NCI-H510A treated with DMSO at 0.1 percent for 48 hours (cell line): ENCODE data around the gene RASSF10.
A peak's percentile ranks its signal among the peaks of the same experiment; 100 is the strongest.
"Not testable (repeated sequence)": the region's sequence is repeated elsewhere in the genome, so short reads cannot be mapped to it uniquely, and the experiment has no call there.

ENCODE experiments used
- DNase-seq: peaks from one replicate; lab custom pipeline; 2025; lab: John Stamatoyannopoulos, UW

Gene RASSF10

DNA sequence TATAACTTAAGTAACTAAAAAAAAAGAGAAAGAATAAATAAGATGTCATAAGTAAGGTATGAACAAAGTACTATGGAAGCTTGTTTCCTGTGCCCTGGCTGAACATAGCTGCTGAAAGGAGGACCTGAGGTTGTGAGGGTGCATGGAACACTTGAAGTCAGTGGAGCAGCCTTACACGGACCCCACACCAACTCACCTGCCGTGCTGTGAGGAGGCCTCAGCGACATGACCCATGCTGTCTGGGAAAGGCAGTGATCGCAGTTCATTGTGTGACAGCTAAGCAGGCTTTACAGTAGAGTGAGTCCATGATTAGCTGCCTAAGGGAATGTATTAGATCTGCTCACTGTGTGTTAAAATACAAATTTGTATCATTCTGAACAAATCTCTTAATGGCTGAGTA is 17.6 kb downstream of the RASSF10 start:
- DNase-seq: no peak

DNA sequence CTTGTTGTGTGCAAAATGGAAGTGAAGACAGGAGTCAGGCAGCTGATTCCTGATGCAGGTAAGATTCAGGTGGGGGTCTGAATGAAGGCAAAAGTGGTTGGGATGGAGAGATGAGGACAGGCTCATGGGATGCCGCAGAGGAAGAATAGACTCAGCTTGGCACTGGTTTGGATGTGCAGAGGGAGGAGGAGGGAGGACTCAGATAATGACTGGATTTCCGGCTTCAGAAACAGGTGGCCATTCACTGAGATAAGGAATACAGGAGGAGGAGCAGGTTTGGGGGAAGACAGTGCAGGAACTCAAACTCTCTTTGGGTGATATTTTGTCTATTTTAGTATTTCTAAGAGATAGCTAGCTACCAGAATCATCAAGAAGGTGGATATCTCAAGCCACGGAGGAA is 19.2 kb downstream of the RASSF10 start:
- DNase-seq: no peak

DNA sequence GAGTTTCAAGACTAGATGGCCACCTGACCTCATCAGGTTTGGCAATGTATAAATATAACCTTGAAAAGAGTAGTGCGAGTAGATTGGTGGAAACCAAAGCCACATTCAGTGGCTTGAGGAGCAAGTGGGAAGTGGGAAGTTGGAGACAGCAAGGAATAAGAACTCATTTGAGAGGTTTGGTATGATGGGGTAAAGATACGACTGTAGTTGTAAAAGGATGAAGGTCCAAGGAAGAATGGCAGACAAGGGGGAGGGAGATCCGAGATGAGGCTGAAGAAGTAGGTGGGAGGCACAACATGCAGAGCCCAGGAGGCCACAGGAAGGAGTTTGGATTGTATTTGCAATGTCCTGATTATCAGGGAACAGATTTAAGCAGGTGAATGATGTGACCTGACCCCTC is 20.8 kb downstream of the RASSF10 start:
- DNase-seq: no peak

DNA sequence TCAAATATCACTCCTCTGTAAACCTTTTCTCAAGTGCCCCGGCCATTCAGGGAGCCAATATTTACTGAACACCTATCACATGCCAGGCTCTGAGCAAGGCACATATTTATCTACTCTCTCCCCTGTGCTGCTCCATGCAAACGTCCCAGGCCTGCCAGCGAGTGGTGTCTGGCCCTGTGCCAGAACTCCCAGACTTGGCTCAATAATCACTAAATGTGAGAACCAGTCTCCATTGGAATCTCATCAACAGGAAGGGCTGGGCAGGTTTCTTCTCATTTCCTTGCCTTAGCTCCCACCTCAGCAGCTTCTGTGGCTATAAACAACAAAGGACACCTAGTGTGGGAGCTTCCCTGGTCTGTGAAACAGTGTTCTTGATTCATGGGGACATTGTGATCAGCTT is 21.7 kb downstream of the RASSF10 start:
- peak; percentile 18 for DNase-seq

DNA sequence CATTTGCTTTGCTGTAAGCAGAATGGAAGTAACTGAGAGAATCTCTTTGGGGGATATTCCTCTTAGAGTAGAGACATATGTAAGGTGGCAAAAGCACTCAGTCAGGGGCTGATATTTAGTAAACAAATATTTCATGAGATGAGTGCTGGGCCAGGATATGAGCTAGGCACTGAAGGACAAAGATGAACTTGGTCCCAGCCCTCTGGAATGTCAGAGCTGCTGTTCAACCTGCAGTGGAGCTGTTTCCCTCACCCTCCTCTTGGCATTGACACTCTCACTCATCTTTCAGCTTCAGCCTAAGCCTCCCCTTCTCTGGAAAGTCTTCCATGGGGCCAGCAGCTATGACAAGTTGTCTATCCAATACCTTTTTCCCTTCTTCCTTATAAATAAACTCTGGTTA is 22.2 kb downstream of the RASSF10 start:
- DNase-seq: no peak

DNA sequence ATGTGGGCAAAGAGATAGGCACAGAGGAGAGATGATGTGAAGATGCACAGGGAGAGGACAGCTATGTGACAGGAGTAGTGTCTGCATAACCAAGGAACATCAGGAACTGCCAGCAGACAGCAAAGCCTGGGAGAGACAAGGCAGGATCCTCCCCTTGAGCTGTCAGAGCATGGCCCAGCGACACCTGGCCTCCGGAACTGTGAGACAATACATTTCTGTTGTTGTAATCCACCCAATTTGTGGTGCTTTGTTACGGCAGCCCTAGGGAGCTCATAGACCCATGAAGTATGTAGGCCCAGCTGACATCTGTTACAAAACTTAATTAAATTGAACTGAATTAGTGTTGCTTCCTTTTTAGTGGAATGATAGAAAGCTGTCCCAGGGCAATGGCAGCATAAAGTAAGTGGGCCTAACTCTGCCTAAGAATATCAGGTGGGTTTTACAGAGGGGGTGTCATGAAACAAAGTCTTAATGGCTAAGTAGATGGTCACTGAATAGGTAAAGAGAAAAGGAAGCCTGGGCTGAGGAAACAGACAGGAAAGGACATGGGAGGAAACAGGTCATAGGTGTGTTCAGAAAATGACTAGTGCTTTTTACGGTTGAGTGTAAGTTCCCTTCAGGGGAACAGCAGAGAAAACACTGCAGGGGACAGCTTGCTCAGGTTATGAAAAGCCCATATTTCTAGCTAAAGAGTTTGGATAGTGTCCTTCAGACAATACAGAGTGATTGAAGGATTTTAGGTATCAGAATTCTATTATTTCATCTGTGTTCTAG is 24.8 kb downstream of the RASSF10 start:
- DNase-seq: no peak

DNA sequence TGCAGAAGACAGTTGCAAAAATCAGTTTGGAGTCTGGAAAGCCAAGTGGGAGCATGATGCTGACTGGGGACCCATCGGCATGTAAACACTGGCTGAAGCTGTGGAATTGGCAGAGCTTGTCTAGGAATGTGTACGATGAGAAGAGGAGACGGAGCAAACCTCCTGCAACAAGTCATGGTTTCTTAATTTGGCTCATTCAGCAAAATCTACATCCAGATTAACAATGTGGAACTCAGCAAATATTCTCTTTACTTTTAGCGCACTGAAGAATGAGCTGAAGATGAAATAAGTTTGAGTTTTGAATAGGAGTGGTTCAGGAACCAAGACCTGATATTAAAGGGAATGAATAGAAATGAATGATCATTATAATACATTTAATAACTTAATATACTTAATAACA is 26.6 kb downstream of the RASSF10 start:
- DNase-seq: no peak

DNA sequence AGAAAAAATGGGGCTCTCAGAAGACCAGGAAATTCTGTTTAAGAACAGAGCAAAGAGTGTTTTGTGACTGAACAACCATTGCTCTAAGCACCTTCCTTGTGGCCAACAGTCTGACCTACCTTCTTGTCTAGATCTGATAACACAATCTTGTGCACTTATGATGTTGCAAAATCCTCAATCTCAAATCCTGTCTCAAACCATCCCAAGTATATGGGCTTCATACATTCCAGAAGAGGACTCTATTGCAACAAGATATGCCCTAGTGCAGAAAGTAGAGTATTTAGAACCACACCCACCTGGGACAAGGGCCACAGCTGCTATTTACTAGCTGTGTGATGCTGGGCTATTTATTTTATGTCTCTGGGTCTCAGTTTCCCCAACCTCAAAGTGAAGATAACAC is 27.1 kb downstream of the RASSF10 start:
- no peak for DNase-seq

DNA sequence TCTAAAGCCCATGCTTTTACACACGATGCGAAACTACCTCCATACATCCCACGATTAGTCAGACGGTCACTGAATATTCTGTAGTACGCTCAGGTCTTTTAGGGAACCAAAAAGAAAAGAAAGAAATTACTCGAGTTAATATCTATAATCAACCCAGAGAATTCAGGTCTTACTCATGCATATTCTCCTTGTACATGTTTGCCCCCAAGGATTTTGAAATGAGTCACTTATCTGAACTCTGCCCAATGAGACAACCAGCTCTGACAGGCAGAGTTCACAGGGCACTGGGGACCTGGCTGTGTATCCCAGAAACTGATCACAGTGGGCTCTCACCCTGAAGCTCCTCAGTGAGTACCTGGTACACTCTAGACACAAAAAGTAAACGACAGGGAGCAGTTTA is 29.2 kb downstream of the RASSF10 start:
- DNase-seq: no peak

DNA sequence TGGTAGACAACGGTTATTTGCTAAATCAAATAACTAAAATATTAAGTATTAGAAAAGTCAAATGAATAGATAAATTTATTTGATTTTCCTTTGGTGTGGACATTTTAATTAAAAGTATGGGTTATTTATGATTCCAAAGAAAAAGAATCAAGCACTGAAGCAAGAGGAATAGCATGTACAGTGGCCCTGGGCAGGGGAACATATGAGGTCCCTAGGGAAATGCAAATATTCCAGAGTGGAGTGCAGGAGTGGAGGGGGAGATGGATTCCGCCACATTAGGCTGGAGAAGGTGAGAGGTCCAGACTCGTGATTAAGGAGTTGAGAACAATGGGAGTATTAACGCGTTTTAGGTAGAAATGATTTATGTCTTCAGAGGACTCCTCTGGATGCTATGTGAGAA is 30.0 kb downstream of the RASSF10 start:
- no peak for DNase-seq

DNA sequence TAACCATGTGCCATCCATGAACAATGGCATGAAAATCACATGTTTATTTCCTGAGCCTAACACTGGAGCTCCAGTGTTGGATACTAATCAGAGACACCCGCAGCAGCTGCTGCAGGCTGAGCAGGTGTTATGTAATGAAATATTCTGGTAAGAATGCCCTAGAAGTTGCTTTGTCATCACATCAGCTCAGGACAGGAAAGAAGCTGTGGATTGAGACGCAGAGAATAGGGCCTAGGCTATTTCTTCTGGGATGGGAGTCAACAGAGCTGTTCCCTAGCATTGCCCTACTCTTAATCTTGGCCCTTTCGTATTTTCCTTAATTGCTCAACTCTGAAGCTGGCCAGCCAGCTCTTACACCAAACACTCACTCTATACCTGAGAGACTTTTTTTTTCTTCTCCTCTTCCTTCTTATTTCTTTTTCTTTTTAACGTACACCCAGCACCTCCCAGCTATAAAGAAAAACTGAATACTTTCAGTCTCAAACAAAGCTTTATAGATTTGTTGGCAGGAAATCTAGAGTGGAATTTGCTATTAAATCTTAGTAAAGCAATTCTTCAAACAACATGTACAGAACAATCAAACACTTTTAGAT is 31.9 kb downstream of the RASSF10 start:
- DNase-seq: peak; percentile 39

DNA sequence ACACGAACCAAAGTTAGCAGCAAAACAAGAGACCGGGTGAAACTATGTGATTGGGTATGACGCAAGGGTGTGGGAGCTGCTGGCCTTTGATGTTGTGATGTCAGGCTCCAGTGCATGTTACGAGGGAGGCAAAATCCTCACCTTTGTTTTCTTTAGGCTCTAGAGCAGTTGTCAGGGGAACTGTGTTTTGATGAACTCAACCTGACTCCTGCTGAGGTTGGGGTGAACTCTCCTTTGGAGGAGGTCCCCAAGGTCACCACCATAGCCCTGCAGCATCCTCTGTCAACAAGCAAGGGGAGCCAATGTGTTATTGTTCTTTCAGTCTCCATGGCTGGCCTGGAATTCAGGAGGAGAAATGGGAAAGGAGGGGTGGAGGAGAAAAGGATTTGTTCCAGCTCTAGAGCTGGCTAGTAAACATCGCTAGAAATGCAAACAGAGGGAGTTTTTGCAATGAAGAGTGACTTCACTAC is 33.8 kb downstream of the RASSF10 start:
- DNase-seq: peak; percentile 36

DNA sequence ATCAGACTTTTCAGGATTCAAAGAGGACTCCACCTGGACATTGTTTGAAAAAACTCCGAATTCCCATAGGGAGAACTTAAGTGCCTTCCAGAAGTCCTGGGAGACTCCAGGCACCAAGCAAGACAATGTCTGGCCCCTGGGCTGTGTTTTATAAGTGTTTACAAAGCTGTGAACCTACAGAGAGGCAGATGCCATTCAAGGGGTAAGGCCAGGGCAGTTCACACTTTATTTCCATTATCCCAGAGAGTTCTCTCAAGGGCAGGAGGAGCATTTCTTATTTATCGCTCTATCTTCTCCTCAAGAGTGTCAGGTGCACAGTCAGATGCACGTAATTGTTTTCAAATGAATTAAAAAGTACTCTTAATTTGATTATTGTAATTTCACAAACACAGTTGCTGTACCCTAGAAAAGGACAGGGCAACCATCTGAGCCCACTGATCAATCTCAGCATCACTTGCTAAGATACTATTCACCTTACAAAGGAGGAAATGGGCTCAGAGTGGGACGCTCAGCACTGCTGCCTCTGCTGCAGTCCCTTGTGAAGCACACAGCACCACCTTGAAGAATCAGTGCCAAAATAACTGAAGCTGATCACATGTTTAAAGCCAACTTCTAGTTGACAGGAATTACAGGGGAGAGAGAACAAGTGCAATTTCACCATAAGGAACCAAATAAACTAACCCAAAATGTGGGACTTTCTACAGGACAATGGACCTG is 35.0 kb downstream of the RASSF10 start:
- no peak for DNase-seq

DNA sequence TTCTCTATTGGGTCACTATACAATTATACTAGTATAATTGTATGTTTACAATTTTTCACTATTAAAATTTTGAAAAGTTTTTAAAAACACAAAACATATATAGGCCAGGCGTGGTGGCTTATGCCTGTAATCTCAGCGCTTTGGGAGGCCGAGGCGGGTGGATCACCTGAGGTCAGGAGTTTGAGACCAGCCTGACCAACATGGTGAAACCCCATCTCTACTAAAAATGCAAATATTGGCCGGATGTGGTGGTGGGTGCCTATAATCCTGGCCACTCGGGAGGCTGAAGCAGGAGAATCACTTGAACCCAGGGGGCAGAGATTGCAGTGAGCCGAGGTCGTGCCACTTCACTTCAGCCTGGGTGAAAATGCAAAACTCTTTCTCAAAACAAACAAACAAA is 36.0 kb downstream of the RASSF10 start:
- not testable (repeated sequence) for DNase-seq

DNA sequence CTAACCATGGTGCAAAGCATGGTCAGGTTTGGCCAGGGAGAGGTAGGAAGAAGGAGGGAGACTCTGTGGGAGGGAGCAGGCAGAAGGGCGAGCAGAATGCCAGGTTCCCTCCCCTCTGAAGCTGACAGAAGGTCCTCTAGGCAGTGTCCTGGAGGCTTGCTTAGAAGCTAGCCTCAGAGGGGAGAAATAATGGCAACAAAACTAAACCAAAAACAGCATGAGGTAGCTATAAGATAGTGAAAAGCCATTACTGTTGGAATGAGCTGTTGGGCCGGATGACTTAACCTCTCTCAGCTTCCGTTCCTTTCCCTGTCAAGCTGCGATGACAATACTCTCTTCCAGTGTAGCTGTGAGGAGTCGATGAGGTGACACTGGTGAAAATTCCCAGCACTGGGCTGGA is 36.6 kb downstream of the RASSF10 start:
- no peak for DNase-seq

DNA sequence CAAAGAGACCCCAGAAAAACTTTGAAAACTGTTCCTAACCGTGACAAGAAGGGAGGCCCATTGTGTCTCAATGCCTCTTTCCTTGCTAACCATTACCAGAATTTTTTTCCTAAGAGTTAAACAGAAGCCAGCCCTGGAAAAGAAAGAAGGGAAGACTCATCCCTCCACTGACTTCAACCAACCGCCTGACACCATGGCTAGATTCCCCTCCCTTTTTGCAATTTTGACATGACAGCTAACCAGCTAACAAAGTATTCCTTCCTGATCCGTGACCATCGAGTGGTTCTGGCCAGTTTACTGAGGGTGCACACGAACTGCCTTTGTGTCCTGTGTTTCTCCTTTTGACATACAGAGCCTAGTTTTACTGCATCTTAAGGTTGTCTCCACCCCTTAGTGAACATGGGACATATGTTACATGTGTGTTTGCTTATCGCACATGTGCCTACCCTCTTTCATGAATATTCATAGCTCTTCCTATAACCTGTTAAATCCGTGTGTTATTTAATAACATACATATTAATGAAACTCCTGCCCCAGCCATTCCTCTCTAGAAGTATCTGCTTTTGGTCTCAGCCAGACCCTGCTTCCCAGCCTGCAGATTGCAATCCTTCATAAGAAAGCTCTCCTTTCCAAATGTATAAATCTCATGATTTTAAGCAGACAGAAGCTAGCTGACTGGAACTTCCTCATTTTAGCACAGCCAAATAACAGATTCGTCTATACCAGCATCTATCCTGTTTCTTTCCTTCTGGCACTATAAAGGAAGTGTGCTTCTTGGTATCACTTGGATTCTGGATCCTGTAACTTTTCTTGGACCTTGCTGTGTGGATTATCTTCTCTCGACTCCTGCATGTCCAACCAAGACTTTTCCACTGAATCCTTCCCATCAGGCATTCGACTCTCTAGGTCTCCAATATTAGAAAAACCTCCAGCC is 37.8 kb downstream of the RASSF10 start:
- no peak for DNase-seq

DNA sequence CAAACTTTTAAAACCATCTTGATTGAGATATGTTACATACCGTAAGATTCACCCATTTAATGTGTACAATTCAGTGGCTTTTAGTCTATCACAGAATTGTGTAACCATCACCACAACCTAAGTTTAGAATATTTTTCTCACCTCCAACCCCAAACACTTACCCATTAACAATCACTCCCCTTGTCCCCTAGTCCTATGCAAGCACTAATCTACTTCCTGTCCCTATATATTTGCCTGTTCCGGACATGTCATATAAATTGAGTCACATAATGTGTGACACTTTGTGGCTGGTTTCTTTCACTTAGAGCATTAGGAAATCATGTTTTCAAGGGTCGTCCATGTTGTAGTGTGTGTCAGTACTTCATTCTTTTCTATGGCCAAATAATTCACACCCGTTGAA is 38.8 kb downstream of the RASSF10 start:
- DNase-seq: no peak

DNA sequence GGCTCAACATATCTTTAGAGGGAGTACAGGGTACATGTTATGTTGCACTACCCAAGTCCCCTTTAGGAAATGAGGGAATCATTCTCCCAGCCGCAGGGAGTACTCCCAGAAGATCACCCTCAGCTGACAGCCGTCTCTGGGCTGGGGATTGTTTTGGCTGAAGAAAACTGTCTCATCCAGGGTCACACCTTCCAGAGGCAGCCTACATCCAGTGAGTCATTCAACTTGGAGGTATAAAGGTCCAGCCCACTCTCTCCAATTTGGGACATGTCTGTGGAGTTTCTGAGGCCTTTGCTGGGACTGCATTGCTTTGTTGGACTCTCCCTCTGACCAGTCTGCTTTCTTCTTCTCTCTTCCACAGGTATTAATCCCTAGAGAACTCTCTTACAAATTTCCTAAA is 42.1 kb downstream of the RASSF10 start:
- DNase-seq: no peak

DNA sequence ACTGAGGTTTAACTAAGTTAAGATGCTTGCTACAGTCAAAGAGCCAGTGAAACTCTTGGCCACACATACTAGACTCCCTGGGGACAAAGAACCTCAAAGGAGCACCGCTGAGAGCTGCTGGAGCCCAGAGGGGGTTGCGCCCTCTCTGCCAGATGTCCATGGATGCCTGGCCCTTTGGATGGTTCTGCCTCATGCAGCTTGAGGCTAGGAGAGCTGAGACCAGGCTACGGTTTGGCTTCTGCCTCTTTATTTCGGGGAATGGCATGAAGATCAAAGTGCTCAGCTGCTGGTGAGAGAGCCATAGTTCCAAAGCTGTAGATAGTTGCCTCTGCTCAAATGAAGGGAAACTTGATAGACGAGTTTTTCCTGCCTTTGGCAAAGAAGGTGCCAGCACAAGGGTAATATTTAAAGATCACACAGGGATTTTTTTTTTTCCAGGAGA is 43.0 kb downstream of the RASSF10 start:
- DNase-seq: peak; percentile 68

DNA sequence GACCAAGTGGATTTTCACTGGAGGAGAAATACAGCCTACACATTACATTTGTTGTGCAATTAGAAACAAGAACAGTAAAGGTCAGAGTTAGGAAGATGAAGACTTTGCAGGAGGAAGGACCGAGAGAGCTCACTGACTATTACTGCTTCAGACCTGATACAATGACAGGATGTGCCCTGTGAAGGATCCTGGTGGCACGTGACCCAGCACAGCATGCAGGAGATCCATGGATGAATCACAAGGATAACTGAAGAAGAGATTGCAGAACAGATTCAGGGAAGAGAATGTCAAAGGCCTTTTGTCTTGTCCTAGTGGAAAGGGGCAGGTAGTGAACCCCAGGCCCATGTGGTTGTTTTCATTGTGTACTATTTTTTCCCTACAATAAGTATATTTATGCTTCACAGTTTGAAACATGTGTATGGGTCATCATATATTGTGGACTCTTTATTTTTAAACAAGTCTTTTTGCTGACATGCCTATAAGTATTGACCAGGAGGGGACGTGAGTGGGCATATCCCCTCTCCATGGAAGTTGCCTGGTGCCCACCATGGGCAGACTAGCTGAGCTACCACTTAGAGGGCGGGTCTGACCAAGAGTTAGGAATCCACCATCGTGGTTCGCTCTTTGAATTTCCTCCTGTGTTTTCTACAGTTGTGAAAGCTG is 44.3 kb downstream of the RASSF10 start:
- peak; percentile 14 for DNase-seq

DNA sequence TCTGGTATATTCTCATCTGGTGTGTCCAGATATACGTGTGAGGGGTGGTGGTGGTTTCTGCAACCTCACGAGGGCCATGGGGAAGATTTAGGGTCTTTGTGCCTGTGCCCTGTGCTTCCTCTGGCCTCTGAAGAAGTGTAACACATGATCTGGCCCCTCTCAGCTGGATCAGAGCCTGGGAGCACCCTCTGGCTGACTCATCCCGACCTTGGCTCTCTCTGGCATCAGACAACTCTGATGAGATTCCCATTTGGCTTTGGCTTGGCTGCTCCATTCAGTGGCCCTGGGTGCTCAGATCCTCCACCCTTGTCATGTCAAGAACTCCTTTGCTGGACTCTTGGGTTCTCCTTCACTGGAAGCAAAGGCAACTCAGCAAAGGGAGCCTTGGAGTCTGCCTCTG is 45.2 kb downstream of the RASSF10 start:
- no peak for DNase-seq
